Immature natural killer cell (primary cell): ENCODE measurements around the gene RASA4. TPM values are rescaled to one million over a fixed set of nuclear protein-coding genes. Genes with fewer than 3 reads are reported as not detected.
"Not testable (repeated sequence)": the region's sequence is repeated elsewhere in the genome, so short reads cannot be mapped to it uniquely, and the experiment has no call there.

Experiments used
- DNase-seq, 3 donors: peaks; one replicate each; pipeline ENCODE4 v3.0.0; 2022; ENCODE audit warnings: mixed read lengths in 1 of 3
- H3K27ac Mint-ChIP-seq, 6 donors: one replicate each; pipeline ENCODE4 v1.8.0; 2020; ENCODE audit warnings: mixed read lengths in 6 of 6, mild to moderate bottlenecking in 5 of 6, inconsistent platforms in 4 of 6, moderate library complexity in 3 of 6
- H3K27me3 Mint-ChIP-seq, 3 donors: one replicate each; pipeline ENCODE4 v1.8.0; 2020 to 2021; ENCODE audit warnings: low read depth in 3 of 3, mild to moderate bottlenecking in 3 of 3, mixed read lengths in 3 of 3, moderate library complexity in 3 of 3, inconsistent platforms in 1 of 3
- H3K36me3 Mint-ChIP-seq, 3 donors: one replicate each; pipeline ENCODE4 v1.8.0; 2020; ENCODE audit warnings: mixed read lengths in 3 of 3, inconsistent platforms in 2 of 3, mild to moderate bottlenecking in 2 of 3
- H3K4me1 Mint-ChIP-seq, 2 donors: one replicate each; pipeline ENCODE4 v1.8.0; 2020; ENCODE audit warnings: inconsistent platforms in 2 of 2, mild to moderate bottlenecking in 2 of 2, mixed read lengths in 2 of 2, moderate library complexity in 1 of 2
- H3K4me3 Mint-ChIP-seq, 5 donors: one replicate each; pipeline ENCODE4 v1.8.0; 2020; ENCODE audit warnings: mild to moderate bottlenecking in 5 of 5, mixed read lengths in 5 of 5, inconsistent platforms in 3 of 5, moderate library complexity in 3 of 5
- H3K9me3 Mint-ChIP-seq, 6 donors: one replicate each; pipeline ENCODE4 v1.8.0; 2020; ENCODE audit warnings: mild to moderate bottlenecking in 6 of 6, mixed read lengths in 6 of 6, inconsistent platforms in 4 of 6, moderate library complexity in 3 of 6
- polyA plus RNA-seq, 3 donors: library from polyadenylated mRNA; unstranded; fragments of 300-500 nt; fragmentation: Illumina TruSeq; gene quantifications; one replicate each; pipeline ENCODE4 v1.2.3, GENCODE V29; 2021

The RASA4 gene
- polyA plus RNA-seq, 3 donors from 2014 or later: 3.2 to 6.1 (median 5.0) TPM

GRCh38 chr7:102614346-102614697, 2.2 kb downstream of the RASA4 start:
- H3K4me3 Mint-ChIP-seq, H3K27me3 Mint-ChIP-seq, H3K4me1 Mint-ChIP-seq, H3K27ac Mint-ChIP-seq, H3K36me3 Mint-ChIP-seq, DNase-seq, H3K9me3 Mint-ChIP-seq: not testable (repeated sequence)

GRCh38 chr7:102613575-102614345, 2.8 kb downstream of the RASA4 start:
- H3K27ac Mint-ChIP-seq, H3K9me3 Mint-ChIP-seq, H3K36me3 Mint-ChIP-seq, H3K4me3 Mint-ChIP-seq, DNase-seq, H3K4me1 Mint-ChIP-seq, H3K27me3 Mint-ChIP-seq: not testable (repeated sequence)

- H3K27me3 Mint-ChIP-seq, H3K36me3 Mint-ChIP-seq, H3K4me1 Mint-ChIP-seq, H3K9me3 Mint-ChIP-seq, H3K27ac Mint-ChIP-seq, DNase-seq, H3K4me3 Mint-ChIP-seq: not testable (repeated sequence)
Measured at GRCh38 chr7:102611675-102612325, 4.8 kb downstream of the RASA4 start.

- not testable (repeated sequence) for H3K27ac Mint-ChIP-seq, H3K4me1 Mint-ChIP-seq, H3K4me3 Mint-ChIP-seq, H3K9me3 Mint-ChIP-seq, H3K36me3 Mint-ChIP-seq, DNase-seq, H3K27me3 Mint-ChIP-seq
Measured at GRCh38 chr7:102611013-102611674, 5.4 kb downstream of the RASA4 start.

GRCh38 chr7:102610441-102610840, 6.1 kb downstream of the RASA4 start:
- H3K36me3 Mint-ChIP-seq, DNase-seq, H3K4me1 Mint-ChIP-seq, H3K27ac Mint-ChIP-seq, H3K9me3 Mint-ChIP-seq, H3K27me3 Mint-ChIP-seq: not testable (repeated sequence)
- H3K4me3 Mint-ChIP-seq: peak overlapping the region in 1 of 5 donors; percentile 46

- DNase-seq, H3K27me3 Mint-ChIP-seq, H3K4me1 Mint-ChIP-seq, H3K4me3 Mint-ChIP-seq, H3K9me3 Mint-ChIP-seq, H3K36me3 Mint-ChIP-seq, H3K27ac Mint-ChIP-seq: not testable (repeated sequence)
Measured at GRCh38 chr7:102609734-102610133, 6.8 kb downstream of the RASA4 start.

- H3K4me3 Mint-ChIP-seq, H3K9me3 Mint-ChIP-seq, H3K27ac Mint-ChIP-seq, DNase-seq, H3K36me3 Mint-ChIP-seq, H3K27me3 Mint-ChIP-seq, H3K4me1 Mint-ChIP-seq: not testable (repeated sequence)
Measured at GRCh38 chr7:102606848-102607247, 9.7 kb downstream of the RASA4 start.

GRCh38 chr7:102604431-102605145, 12.0 kb downstream of the RASA4 start:
- not testable (repeated sequence) for H3K36me3 Mint-ChIP-seq, H3K4me1 Mint-ChIP-seq, DNase-seq, H3K27ac Mint-ChIP-seq, H3K4me3 Mint-ChIP-seq, H3K27me3 Mint-ChIP-seq, H3K9me3 Mint-ChIP-seq

- not testable (repeated sequence) for H3K9me3 Mint-ChIP-seq, H3K27ac Mint-ChIP-seq, H3K36me3 Mint-ChIP-seq, DNase-seq, H3K4me1 Mint-ChIP-seq, H3K27me3 Mint-ChIP-seq, H3K4me3 Mint-ChIP-seq
Measured at GRCh38 chr7:102602317-102602716, 14.2 kb downstream of the RASA4 start.

GRCh38 chr7:102599699-102600098, 16.9 kb downstream of the RASA4 start:
- not testable (repeated sequence) for H3K4me1 Mint-ChIP-seq, H3K27ac Mint-ChIP-seq, DNase-seq, H3K27me3 Mint-ChIP-seq, H3K4me3 Mint-ChIP-seq, H3K36me3 Mint-ChIP-seq, H3K9me3 Mint-ChIP-seq

GRCh38 chr7:102596036-102596435, 20.5 kb downstream of the RASA4 start:
- H3K27ac Mint-ChIP-seq, H3K9me3 Mint-ChIP-seq, H3K27me3 Mint-ChIP-seq, H3K4me1 Mint-ChIP-seq, DNase-seq, H3K36me3 Mint-ChIP-seq, H3K4me3 Mint-ChIP-seq: not testable (repeated sequence)

GRCh38 chr7:102593637-102594334, 22.8 kb downstream of the RASA4 start:
- not testable (repeated sequence) for H3K4me3 Mint-ChIP-seq, H3K4me1 Mint-ChIP-seq, H3K36me3 Mint-ChIP-seq, DNase-seq, H3K27ac Mint-ChIP-seq, H3K27me3 Mint-ChIP-seq, H3K9me3 Mint-ChIP-seq

- H3K27ac Mint-ChIP-seq, H3K4me1 Mint-ChIP-seq, H3K9me3 Mint-ChIP-seq, H3K4me3 Mint-ChIP-seq, H3K36me3 Mint-ChIP-seq, H3K27me3 Mint-ChIP-seq: not testable (repeated sequence)
- peak; percentile 35 to 51 (median 45) for DNase-seq
Measured at GRCh38 chr7:102592477-102593019, 24.0 kb downstream of the RASA4 start.

- not testable (repeated sequence) for H3K27ac Mint-ChIP-seq, H3K4me1 Mint-ChIP-seq, H3K36me3 Mint-ChIP-seq, DNase-seq, H3K9me3 Mint-ChIP-seq, H3K4me3 Mint-ChIP-seq, H3K27me3 Mint-ChIP-seq
Measured at GRCh38 chr7:102589857-102590256, 26.7 kb downstream of the RASA4 start.
